Measurements from ENCODE around the gene ADTRP.

The ADTRP gene

DNA sequence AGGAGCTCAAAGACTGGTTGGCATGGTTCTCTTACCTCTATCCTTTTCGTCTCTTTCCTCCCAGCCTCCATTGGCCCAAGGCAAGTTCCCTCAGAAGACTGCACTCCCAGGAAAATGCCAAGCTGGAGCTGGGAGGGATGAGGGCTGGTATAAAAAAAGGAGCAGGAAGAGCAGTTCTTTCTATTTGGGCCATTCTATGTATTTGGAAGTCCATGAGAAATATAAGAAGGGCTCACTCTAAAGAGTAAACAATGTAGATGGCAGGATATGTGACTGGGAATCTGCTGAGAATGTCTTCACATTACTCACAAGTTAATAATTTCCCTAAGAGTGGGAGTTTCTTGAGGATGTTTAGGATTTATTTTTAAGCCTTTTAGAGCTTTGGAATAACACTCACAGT is 36.6 kb upstream of the ADTRP start:
- DNase-seq (ENCODE audit: extremely low read depth, low read depth), result no peak
- TF ChIP-seq, protein P1, sequence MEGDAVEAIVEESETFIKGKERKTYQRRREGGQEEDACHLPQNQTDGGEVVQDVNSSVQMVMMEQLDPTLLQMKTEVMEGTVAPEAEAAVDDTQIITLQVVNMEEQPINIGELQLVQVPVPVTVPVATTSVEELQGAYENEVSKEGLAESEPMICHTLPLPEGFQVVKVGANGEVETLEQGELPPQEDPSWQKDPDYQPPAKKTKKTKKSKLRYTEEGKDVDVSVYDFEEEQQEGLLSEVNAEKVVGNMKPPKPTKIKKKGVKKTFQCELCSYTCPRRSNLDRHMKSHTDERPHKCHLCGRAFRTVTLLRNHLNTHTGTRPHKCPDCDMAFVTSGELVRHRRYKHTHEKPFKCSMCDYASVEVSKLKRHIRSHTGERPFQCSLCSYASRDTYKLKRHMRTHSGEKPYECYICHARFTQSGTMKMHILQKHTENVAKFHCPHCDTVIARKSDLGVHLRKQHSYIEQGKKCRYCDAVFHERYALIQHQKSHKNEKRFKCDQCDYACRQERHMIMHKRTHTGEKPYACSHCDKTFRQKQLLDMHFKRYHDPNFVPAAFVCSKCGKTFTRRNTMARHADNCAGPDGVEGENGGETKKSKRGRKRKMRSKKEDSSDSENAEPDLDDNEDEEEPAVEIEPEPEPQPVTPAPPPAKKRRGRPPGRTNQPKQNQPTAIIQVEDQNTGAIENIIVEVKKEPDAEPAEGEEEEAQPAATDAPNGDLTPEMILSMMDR (IDR thresholded peaks at IDR 0.05; ENCODE audit: low read depth, low read length), result no peak

DNA sequence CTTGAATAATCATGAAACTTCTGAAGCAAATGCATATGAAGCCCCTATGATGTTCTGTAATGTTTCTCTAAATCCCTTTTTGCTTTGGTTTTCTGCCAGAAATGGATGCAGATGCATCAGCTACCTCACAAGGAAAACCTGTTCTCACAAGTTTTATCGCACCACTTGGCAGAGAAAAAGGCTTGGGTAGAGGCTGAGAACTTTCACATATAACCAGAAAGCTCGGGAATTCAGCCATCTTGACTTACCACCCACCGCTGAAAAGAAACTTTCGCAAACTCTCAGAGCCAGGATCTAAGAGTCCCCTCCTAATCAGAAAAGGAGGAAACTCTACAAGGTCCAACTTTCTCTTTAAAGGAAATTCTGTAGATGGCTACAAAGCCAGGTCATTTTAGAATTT is 36.2 kb upstream of the ADTRP start:
- TF ChIP-seq, protein P1 (IDR thresholded peaks at IDR 0.05; ENCODE audit: low read depth, low read length), result no peak

DNA sequence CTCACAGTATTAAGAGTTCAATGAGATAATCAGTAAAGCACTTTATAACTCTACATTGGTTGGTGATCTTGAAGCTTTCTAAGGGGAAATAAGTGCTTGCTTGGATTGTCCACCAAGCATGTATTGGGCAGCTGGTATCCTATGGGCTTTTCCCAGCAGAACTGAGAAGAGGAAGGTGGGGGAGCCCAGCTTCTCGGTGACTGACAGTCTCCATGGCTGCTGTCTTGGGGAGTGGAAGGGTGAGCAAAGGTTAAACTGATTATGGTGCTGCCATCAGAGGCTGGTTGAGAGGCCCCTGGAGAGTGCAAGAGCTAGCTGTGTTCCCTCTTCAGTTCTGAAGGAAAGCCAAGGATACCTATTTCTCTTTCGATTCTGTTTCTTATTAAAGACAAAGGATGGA is 35.5 kb upstream of the ADTRP start:
- TF ChIP-seq, protein P1 (IDR thresholded peaks at IDR 0.05; ENCODE audit: low read depth, low read length), result no peak
- DNase-seq (ENCODE audit: extremely low read depth, low read depth), result no peak

More for the DNA sequence above, 36.2 kb upstream of the ADTRP start:
- DNase-seq (ENCODE audit: extremely low read depth, low read depth), result no peak

DNA sequence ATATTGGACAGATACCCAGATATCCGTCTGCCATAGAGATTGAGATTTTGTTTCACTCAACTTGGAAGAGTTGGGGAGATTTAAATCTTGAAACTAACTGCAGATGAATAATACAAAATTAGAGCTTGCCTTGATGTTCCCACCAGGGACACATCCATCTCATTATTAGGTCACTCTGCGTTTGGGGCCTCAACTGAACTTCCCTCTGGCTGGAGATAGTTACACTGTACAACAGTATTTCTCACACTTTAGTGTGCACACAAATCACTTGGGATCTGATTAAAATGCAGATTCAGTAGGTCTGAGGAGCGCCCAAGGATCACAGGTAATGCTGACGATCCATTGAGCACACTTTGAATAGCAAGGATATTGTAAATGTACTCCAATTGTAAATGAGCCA is 35.0 kb upstream of the ADTRP start:
- DNase-seq (ENCODE audit: extremely low read depth, low read depth), result no peak
- TF ChIP-seq, protein P1 (IDR thresholded peaks at IDR 0.05; ENCODE audit: low read depth, low read length), result no peak

DNA sequence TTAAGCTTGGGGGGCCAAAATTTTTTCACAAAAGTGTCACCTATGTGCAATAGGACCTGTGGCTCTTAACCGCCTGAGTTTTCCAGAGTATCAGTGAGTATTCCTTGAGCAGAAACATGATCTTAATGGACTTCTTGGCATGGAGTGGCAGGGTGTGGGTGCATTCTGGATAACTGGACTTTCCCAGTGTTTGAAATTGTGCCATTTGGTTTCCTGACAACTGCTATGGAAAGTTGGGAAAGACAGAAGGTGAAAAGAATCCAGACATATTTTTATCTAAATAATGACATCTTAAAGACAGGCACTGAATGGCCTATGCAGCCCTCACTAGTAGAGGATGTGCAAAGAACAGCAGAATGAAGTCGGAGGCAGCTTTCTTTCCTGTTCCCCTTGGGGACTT is 34.3 kb upstream of the ADTRP start:
- DNase-seq (ENCODE audit: extremely low read depth, low read depth), result no peak
- TF ChIP-seq, protein P1 (IDR thresholded peaks at IDR 0.05; ENCODE audit: low read depth, low read length), result no peak

DNA sequence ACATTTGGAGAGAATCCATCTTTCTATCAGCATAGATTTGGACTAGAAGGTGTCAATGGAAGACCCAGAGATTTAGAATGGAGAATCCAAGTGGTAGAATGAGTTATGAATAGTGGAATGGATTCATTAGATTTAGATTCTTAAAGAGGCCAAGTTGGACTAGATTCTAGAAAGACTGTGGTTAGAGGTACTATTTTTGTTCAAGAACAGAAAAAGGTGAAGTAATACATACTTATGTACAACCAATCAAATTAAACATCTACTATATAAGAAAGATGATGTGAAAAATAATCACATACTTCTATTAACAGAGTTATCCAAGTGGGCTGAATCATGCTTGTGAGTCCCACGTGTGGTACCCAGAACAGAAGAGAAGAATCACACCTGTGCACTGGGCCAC is 33.8 kb upstream of the ADTRP start:
- no peak for DNase-seq (ENCODE audit: extremely low read depth, low read depth)

DNA sequence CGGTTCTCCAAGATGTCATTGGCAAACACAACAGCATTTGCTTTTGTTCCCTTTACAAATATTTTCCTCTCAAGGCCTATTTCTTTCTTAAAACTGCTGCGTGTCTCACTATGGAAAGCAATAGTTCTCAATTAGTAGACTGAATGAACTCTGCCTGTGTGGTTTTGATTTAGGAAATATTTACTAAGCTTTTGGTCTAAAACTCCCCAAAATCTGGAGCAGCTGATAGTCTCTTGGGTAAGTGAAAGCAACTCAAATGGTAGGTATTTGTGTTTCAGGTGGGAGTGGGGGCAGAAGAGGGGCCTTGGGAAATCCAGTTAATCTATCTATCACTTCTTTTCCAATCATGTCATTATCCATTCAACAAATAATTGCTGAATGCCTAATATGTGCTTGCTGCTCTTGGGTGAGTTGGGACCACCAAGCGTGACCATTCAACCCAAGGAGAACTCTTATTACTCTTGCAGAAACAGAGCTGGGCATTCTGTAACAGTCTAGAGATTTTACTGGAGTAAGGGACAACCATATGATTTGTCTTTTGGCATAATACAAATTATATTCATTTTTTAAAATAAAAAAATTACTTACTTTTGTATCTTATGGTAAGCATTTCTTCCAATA is 33.2 kb upstream of the ADTRP start:
- DNase-seq (ENCODE audit: extremely low read depth, low read depth), result no peak
- TF ChIP-seq, protein P1 (IDR thresholded peaks at IDR 0.05; ENCODE audit: low read depth, low read length), result no peak

More for the DNA sequence above, 33.8 kb upstream of the ADTRP start:
- TF ChIP-seq, protein P1 (IDR thresholded peaks at IDR 0.05; ENCODE audit: low read depth, low read length), result no peak
